Left ventricle myocardium superior (tissue), 1 donor: ENCODE results near the gene RPL41. TPM values are rescaled to one million over a fixed set of nuclear protein-coding genes. Genes with fewer than 3 reads are reported as not detected.
A peak's percentile ranks its signal among the peaks of the same experiment; 100 is the strongest.
"Not testable (repeated sequence)": the region's sequence is repeated elsewhere in the genome, so short reads cannot be mapped to it uniquely, and the experiment has no call there.

ENCODE experiments used
- ATAC-seq: fragments of 200-7000 bp; cut with Tn5 transposase; one replicate; pipeline ENCODE4 v1.9.1; 2020; ENCODE audit warnings: mild to moderate bottlenecking, moderate library complexity
- DNase-seq: peaks from one replicate; pipeline ENCODE4 v3.0.0-alpha.2; 2020
- intact Hi-C: fragments of 100-400 bp; cut with micrococcal nuclease; formaldehyde crosslinking; loops from one replicate; pipeline ENCODE4 v1.11.0; 2022
- total RNA-seq: library from RNA; stranded (reverse); fragmentation: NEBNext Ultra II Directional; extraction: Animal tissue kit (Norgen Biotek cat#: 25700); gene quantifications from one replicate; pipeline ENCODE4 v1.2.1, GENCODE V29; 2021
- donor health status: DM: no; HTN: yes; CAD: no; lungs with severe emphysema.

The RPL41 gene
- total RNA-seq, 1 donor from 2014 or later, result 1,980 TPM

GRCh38 chr12:56099787-56100186 lies 16.6 kb upstream of the RPL41 start:
- intact Hi-C loops, result no loop called here
- DNase-seq (no peak), ATAC-seq (no peak)

- no peak for ATAC-seq
- no peak for DNase-seq
- intact Hi-C loops, result no loop called here
Observed at GRCh38 chr12:56101045-56101444, 15.4 kb upstream of the RPL41 start.

GRCh38 chr12:56102683-56103065 lies 13.8 kb upstream of the RPL41 start:
- intact Hi-C loops, result no loop called here
- DNase-seq, result no peak
- no peak for ATAC-seq

GRCh38 chr12:56103066-56103711 lies 13.2 kb upstream of the RPL41 start:
- no peak for DNase-seq
- intact Hi-C loops, result no loop called here
- ATAC-seq, result no peak

GRCh38 chr12:56103823-56104108 lies 12.7 kb upstream of the RPL41 start:
- ATAC-seq (no peak), DNase-seq (no peak)
- intact Hi-C loops, result no loop called here

- intact Hi-C loops, result no loop called here
- DNase-seq (peak; percentile 98), ATAC-seq (peak; percentile 98)
Observed at GRCh38 chr12:56104109-56104814, 12.2 kb upstream of the RPL41 start, which contains the start of gene PA2G4. Gene PA2G4 (plus strand): TSS chr12:56104559. CDS start chr12:56104738, 179 bp downstream.

GRCh38 chr12:56104815-56105608 lies 11.4 kb upstream of the RPL41 start:
- peak; percentile 60 for DNase-seq
- intact Hi-C loops, result no loop called here
- ATAC-seq, result peak; percentile 34

GRCh38 chr12:56105609-56105902 lies 10.9 kb upstream of the RPL41 start:
- ATAC-seq (no peak), DNase-seq (no peak)
- intact Hi-C loops, result no loop called here

GRCh38 chr12:56107242-56107641 lies 9.2 kb upstream of the RPL41 start:
- no peak for ATAC-seq
- intact Hi-C loops, result no loop called here
- DNase-seq, result no peak

- ATAC-seq (no peak), DNase-seq (no peak)
- intact Hi-C loops, result no loop called here
Observed at GRCh38 chr12:56110571-56110970, 5.9 kb upstream of the RPL41 start.

GRCh38 chr12:56114084-56114483 lies 2.3 kb upstream of the RPL41 start:
- intact Hi-C loops, result no loop called here
- DNase-seq, result no peak

GRCh38 chr12:56115329-56115728 lies 1.1 kb upstream of the RPL41 start:
- intact Hi-C loops, result no loop called here
- ATAC-seq, result no peak
- DNase-seq, result peak; percentile 38

More at GRCh38 chr12:56114084-56114483, 2.3 kb upstream of the RPL41 start:
- no peak for ATAC-seq

- intact Hi-C loops, DNase-seq, ATAC-seq: not testable (repeated sequence)
Observed at GRCh38 chr12:56117082-56117706, 761 bp downstream of the RPL41 start.

- intact Hi-C loops, result no loop called here
- DNase-seq, result peak; percentile 97
- ATAC-seq, result peak; percentile 85
Observed at GRCh38 chr12:56117778-56118687, 1.6 kb downstream of the RPL41 start, which contains the start of gene ZC3H10. Gene ZC3H10 (plus strand): TSS chr12:56118266. CDS start chr12:56120563, 2,297 bp downstream.

- intact Hi-C loops, result no loop called here
- no peak for DNase-seq
- no peak for ATAC-seq
Observed at GRCh38 chr12:56118688-56119357, 2.4 kb downstream of the RPL41 start.

- peak; percentile 58 for DNase-seq
- ATAC-seq, result peak; percentile 44
Observed at GRCh38 chr12:56119361-56119796, 2.9 kb downstream of the RPL41 start.

GRCh38 chr12:56120158-56120846 lies 3.9 kb downstream of the RPL41 start:
- intact Hi-C loops, result loop anchor here (10.0 kb wide), 1 partner anchor 64 kb away; the partner anchor contains the start of gene SMARCC2
- no peak for ATAC-seq
- no peak for DNase-seq

More at GRCh38 chr12:56119361-56119796, 2.9 kb downstream of the RPL41 start:
- intact Hi-C loops, result no loop called here
